AG09319 (cell line): ENCODE results near the gene PGR.

Experiments
- DNase-seq: peaks from one replicate; pipeline ENCODE4 v3.0.0-alpha.2; 2010; ENCODE audit warnings: low read depth; ENCODE audit errors: extremely low read depth
- CTCF ChIP-seq: IDR thresholded peaks from 2 replicates; pipeline ENCODE4 v1.5.1; 2011; ENCODE audit warnings: low read depth, mild to moderate bottlenecking, inconsistent platforms, low read length, moderate library complexity

The PGR gene

DNA sequence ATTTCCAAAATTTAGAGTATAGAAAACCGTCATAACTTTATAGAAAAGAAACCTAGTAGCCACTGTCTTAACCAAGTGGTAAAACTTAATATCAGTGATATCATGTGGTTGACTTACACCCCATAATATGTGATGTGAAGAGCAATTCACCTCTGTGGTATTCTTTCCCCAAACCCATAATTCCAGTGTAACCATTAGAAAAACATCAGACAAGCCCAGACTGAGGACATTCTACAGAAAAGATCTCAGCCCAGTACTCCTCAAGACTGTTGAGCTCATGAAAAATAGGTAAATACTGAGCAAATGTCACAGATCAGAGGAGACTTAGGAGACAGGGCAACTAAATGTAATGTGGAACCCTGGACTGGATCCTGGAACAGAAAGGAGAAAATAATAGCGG is 134.6 kb downstream of the PGR start:
- no peak for TF ChIP-seq CTCF

GRCh38 chr11:100991541-100991940 is 138.1 kb downstream of the PGR start:
- DNase-seq = no peak
- TF ChIP-seq CTCF = no peak

More for the DNA sequence above, 134.6 kb downstream of the PGR start:
- no peak for DNase-seq

- DNase-seq = no peak
- no peak for TF ChIP-seq CTCF
Measured at GRCh38 chr11:100990931-100991330, 138.7 kb downstream of the PGR start.

DNA sequence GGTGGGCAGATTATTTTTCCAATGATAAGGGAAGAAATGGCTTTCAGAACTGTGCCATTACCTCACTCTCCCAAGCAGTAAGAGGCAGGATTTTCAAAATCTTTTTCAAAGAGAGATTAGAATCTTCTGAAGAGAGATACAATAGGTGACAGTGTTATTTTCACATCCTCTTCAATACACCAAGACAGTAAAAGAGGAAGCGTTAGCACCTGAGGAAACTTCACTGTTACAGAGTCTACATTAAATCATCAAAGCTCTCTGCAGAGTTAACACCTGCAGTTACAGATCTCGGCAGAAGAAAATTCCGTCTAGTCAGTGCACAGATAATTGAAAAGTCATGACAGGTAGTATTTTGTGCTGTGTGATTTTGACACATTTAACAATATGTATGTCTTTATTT is 144.9 kb downstream of the PGR start:
- no peak for TF ChIP-seq CTCF
- no peak for DNase-seq

GRCh38 chr11:100981196-100981824 is 148.3 kb downstream of the PGR start:
- no peak for TF ChIP-seq CTCF
- DNase-seq = no peak

GRCh38 chr11:100980156-100980555 is 149.5 kb downstream of the PGR start:
- peak; percentile 16 for TF ChIP-seq CTCF
- no peak for DNase-seq
